H1 (cell line): Measurements from ENCODE around the gene BPIFB4. TPM values are rescaled to one million over a fixed set of nuclear protein-coding genes. Genes with fewer than 3 reads are reported as not detected.

Source experiments
- ASH2L ChIP-seq: fragments of 200-600, 300-600 bp; sonication (generic); IDR thresholded peaks from one replicate; pipeline ENCODE4 v1.7.1; 2017; ENCODE audit warnings: low read length
- CHD7 ChIP-seq: fragments of 300-600 bp; sonication (generic); IDR thresholded peaks from 2 replicates; pipeline ENCODE4 v1.7.1; 2012; ENCODE audit warnings: low read length, moderate library complexity, mild to moderate bottlenecking, inconsistent platforms; ENCODE audit not compliant: insufficient replicate concordance
- JUND ChIP-seq: IDR thresholded peaks from 2 replicates; pipeline ENCODE4 v1.6.1; 2011; ENCODE audit warnings: mild to moderate bottlenecking, improper control_type of control experiment, low read length
- POLR2A ChIP-seq, 2 experiments: IDR thresholded peaks; 1 replicate in 1 of 2; 2 replicates in 1 of 2; pipeline ENCODE4 v1.6.1; 2011; ENCODE audit warnings: low read depth in 2 of 2, low read length in 2 of 2, mild to moderate bottlenecking in 2 of 2; ENCODE audit errors: control extremely low read depth in 1 of 2
- POLR2AphosphoS5 ChIP-seq: IDR thresholded peaks from 2 replicates; pipeline ENCODE4 v1.6.1; 2011; ENCODE audit warnings: low read depth, low read length
- POU5F1 ChIP-seq: IDR thresholded peaks from 2 replicates; pipeline ENCODE4 v1.6.1; 2011; ENCODE audit warnings: low read depth, mild to moderate bottlenecking, low read length, moderate library complexity
- RBBP5 ChIP-seq: IDR thresholded peaks from 2 replicates; pipeline ENCODE4 v1.7.1; 2012; ENCODE audit warnings: low read depth, mild to moderate bottlenecking, inconsistent platforms, low read length, moderate library complexity, borderline replicate concordance
- polyA plus RNA-seq, 7 experiments: library from polyadenylated mRNA; depleted of rRNA in 3 of 7; stranded (reverse) in 5 of 7; unstranded in 2 of 7; fragments of >200 nt in 5 of 7; fragments of 200-250 nt in 2 of 7; gene quantifications; 1 replicate in 5 of 7; 2 replicates in 1 of 7; 4 replicates in 1 of 7; pipeline versions ENCODE4 v1.2.1 to v1.2.3, GENCODE V29; 2011 to 2013; ENCODE audit warnings: missing spikeins in 2 of 7, mixed read lengths in 2 of 7
- total RNA-seq: library from RNA; stranded (reverse); fragmentation: NEBNext Ultra II Directional; extraction: Animal tissue kit (Norgen Biotek cat#: 25700); gene quantifications from 2 replicates; pipeline ENCODE4 v1.2.1, GENCODE V29; 2021

Gene BPIFB4
- total and polyA plus RNA-seq, 2 of the 8 experiments (the other 6 are each of a cell fraction or from before 2014, with no cell fraction given) = not detected

GRCh38 chr20:33059136-33059535 is 20.3 kb upstream of the BPIFB4 start (continued):
- TF ChIP-seq CHD7 (no peak), JUND (no peak), ASH2L (no peak), POLR2AphosphoS5 (no peak), POLR2A (IDR thresholded peaks at IDR 0.05; ENCODE audit: control extremely low read depth in 1 of 2, low read depth in 2 of 2, low read length in 2 of 2) (no peak), POU5F1 (no peak), RBBP5 (no peak)
